Measurements from ENCODE around the gene DGCR2.
"Not testable (repeated sequence)": the region's sequence is repeated elsewhere in the genome, so short reads cannot be mapped to it uniquely, and the experiment has no call there.

Gene DGCR2

DNA sequence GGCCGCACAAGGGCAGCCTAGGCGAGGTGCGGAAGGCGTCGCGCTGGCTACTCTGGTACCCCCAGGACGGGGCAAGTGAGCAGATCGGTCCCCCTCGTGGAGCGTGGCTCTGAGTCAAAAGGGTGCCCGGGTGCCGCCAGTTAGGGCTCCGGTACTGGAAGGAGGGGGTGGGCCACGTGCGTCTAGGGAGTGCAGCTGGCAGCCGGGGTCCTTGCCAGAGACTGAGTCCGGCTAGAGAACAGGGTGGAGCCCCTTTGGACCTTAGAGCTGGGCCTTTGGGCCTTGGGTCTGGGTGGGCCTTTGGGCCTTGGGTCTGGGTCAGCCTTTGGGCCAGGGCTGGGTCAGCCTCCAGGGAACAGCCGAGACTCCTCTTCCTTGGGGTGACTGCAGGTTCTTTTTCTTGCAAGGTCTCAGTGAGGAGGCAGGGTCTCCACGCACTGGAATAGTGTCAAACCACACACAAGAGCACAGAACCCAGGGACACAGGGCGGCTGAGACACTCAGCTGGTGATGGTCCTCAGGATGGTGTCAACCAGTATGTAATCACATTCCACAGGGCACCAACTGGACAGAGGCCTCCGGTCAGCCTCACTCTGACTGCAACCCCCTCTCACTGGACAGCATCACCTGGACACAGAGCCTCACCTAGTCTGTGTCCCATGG, 91.9 kb downstream of the DGCR2 start:
- peaks cover 22% of the 10 kb centered on the region for H3K27me3 Mint-ChIP-seq (ENCODE audit: low read depth)
- H3K27ac Mint-ChIP-seq; H3K4me3 Mint-ChIP-seq; H3K4me1 Mint-ChIP-seq (ENCODE audit: low read depth); H3K36me3 Mint-ChIP-seq (ENCODE audit: low read depth); H3K9me3 Mint-ChIP-seq: not testable (repeated sequence)

- not testable (repeated sequence) for H3K27ac Mint-ChIP-seq; H3K4me1 Mint-ChIP-seq (ENCODE audit: low read depth); H3K36me3 Mint-ChIP-seq (ENCODE audit: low read depth); H3K4me3 Mint-ChIP-seq; H3K9me3 Mint-ChIP-seq
- peaks cover 22% of the 10 kb centered on the region for H3K27me3 Mint-ChIP-seq (ENCODE audit: low read depth)
These were observed 92.8 kb downstream of the DGCR2 start for GRCh38 chr22:19029113-19030103.

DNA sequence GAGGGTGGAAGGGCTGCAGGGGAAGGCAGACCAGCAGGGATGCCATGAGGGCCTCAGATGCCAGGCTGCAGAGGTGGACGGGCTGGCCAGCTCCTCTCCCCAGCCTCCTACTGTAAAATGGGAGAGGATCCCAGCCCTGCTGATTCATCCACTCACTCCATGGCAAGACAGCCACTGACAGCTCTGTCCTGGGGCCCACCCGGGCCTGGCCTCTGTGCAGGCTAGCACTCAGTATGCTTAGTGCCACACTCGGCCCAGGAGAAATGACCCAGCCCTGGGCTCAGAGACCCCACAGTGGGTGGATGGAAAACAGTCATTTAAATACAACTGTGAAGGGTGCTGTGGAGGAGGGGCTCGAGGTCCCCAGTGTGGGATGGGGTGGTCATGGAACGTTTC, 94.2 kb downstream of the DGCR2 start:
- peaks cover 22% of the 10 kb centered on the region for H3K27me3 Mint-ChIP-seq (ENCODE audit: low read depth)
- H3K9me3 Mint-ChIP-seq; H3K4me1 Mint-ChIP-seq (ENCODE audit: low read depth); H3K36me3 Mint-ChIP-seq (ENCODE audit: low read depth); H3K27ac Mint-ChIP-seq; H3K4me3 Mint-ChIP-seq: not testable (repeated sequence)

GRCh38 chr22:19027371-19028059, 94.7 kb downstream of the DGCR2 start:
- H3K27ac Mint-ChIP-seq; H3K4me1 Mint-ChIP-seq (ENCODE audit: low read depth); H3K36me3 Mint-ChIP-seq (ENCODE audit: low read depth); H3K4me3 Mint-ChIP-seq; H3K9me3 Mint-ChIP-seq: not testable (repeated sequence)
- peaks cover 22% of the 10 kb centered on the region for H3K27me3 Mint-ChIP-seq (ENCODE audit: low read depth)

GRCh38 chr22:19026080-19026479, 96.1 kb downstream of the DGCR2 start:
- not testable (repeated sequence) for H3K36me3 Mint-ChIP-seq (ENCODE audit: low read depth); H3K27ac Mint-ChIP-seq; H3K4me3 Mint-ChIP-seq; H3K4me1 Mint-ChIP-seq (ENCODE audit: low read depth); H3K9me3 Mint-ChIP-seq
- H3K27me3 Mint-ChIP-seq (ENCODE audit: low read depth) = peaks cover 22% of the 10 kb centered on the region

DNA sequence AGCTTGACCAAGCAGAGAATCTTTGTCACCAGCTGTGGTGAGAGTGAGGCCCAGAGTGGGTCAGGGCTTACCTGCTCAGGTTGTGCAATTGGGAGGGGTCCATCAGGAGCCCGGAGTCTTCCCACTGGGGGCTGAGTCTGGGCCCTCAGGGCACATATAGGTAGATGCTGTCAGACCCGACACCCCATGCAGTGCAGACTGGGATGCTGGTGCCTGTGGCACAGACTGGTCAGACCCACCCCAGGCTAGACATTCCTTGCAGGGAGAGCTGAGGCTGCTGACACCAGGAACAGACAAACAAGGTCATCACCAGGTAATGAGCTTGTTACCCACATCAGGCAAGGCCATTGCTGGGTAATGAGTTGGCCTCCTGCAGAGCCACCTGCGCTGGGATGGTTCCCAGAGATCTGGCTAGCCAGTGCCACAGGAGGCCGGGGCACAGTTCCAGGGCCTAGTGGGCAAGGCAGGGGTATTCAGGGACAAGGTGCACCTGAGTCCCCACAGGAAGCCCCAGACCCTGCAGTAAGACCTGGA, 97.2 kb downstream of the DGCR2 start:
- not testable (repeated sequence) for H3K4me3 Mint-ChIP-seq; H3K27ac Mint-ChIP-seq; H3K4me1 Mint-ChIP-seq (ENCODE audit: low read depth); H3K9me3 Mint-ChIP-seq; H3K36me3 Mint-ChIP-seq (ENCODE audit: low read depth)
- H3K27me3 Mint-ChIP-seq (ENCODE audit: low read depth) = peaks cover 15% of the 10 kb centered on the region

GRCh38 chr22:19023931-19024330, 98.3 kb downstream of the DGCR2 start:
- not testable (repeated sequence) for H3K4me1 Mint-ChIP-seq (ENCODE audit: low read depth); H3K27ac Mint-ChIP-seq; H3K4me3 Mint-ChIP-seq; H3K9me3 Mint-ChIP-seq; H3K36me3 Mint-ChIP-seq (ENCODE audit: low read depth)
- H3K27me3 Mint-ChIP-seq (ENCODE audit: low read depth) = peaks cover 13% of the 10 kb centered on the region

DNA sequence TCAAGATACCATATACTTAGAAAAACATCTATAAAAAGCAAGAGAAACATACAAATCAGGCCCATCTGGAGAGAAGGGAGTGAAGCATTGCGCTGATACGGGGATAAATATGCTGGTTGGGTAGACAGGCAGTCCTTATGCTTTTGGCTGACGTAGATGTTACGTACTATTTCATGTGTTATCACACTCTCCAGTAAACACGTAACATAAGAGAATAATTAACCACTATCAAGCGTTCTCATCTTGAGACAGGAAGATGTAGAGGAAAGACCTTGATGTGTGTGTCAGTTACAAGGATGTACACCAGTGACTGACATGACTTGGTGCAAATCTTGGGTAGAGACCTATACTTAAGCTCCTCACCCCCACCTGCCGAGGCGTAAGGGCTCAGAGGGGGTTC, 99.5 kb downstream of the DGCR2 start:
- H3K4me3 Mint-ChIP-seq = no peak overlapping the region
- H3K4me1 Mint-ChIP-seq (ENCODE audit: low read depth) = peaks cover 2% of the 10 kb centered on the region
- H3K9me3 Mint-ChIP-seq = no peaks in the 10 kb centered on the region
- H3K27me3 Mint-ChIP-seq (ENCODE audit: low read depth) = peaks cover 5% of the 10 kb centered on the region
- H3K27ac Mint-ChIP-seq = no peak overlapping the region
- no peaks in the 10 kb centered on the region for H3K36me3 Mint-ChIP-seq (ENCODE audit: low read depth)

DNA sequence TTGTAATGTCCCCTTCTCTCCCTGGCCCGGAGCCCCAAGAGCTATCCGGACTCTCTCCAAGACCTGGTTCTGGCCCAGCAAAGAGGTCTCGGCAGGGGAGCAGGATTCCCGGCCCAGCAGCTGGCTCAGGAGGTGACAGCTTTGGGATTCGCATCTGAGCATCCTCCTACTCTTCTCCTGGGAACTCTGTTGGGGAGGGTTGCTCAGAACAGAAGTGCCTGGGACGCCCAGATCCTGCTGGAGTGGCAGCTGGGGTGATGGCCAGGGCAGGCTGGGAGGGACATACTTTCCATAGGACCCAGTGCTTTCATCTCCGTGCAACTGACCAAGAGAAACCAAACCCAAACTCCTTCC, 102.6 kb downstream of the DGCR2 start:
- H3K9me3 Mint-ChIP-seq = no peaks in the 10 kb centered on the region
- no peak overlapping the region for H3K27ac Mint-ChIP-seq
- H3K27me3 Mint-ChIP-seq (ENCODE audit: low read depth) = no peaks in the 10 kb centered on the region
- H3K4me3 Mint-ChIP-seq = no peak overlapping the region
- H3K4me1 Mint-ChIP-seq (ENCODE audit: low read depth) = peaks cover 2% of the 10 kb centered on the region
- H3K36me3 Mint-ChIP-seq (ENCODE audit: low read depth) = no peaks in the 10 kb centered on the region

- no peak overlapping the region for H3K27ac Mint-ChIP-seq
- no peaks in the 10 kb centered on the region for H3K36me3 Mint-ChIP-seq (ENCODE audit: low read depth)
- H3K4me3 Mint-ChIP-seq = no peak overlapping the region
- H3K9me3 Mint-ChIP-seq = no peaks in the 10 kb centered on the region
- no peaks in the 10 kb centered on the region for H3K27me3 Mint-ChIP-seq (ENCODE audit: low read depth)
- peaks cover 2% of the 10 kb centered on the region for H3K4me1 Mint-ChIP-seq (ENCODE audit: low read depth)
These were observed 103.1 kb downstream of the DGCR2 start for GRCh38 chr22:19019029-19019678.

DNA sequence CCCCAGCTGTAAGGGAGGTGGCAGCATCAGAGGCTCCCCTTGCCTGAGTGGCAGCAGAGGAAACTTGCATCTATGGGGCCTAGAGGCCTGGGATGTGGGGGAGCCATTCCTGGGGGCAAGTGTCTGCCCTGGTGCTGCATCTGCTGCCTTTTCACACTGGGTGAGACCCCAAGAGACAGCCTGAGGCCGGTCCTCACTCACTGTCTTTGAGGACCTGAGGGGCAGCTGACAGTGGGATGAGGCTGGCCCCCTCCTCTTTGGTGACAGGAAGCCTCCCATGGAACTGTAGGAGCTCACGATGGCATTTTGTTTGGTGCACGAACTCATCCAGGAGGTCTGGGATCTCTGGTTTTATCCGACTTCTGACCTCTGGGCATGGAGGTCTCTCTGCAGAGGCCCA, 104.0 kb downstream of the DGCR2 start:
- Mint-ChIP-seq H3K4me3 (no peak overlapping the region), H3K36me3 (ENCODE audit: low read depth) (no peaks in the 10 kb centered on the region), H3K4me1 (ENCODE audit: low read depth) (peaks cover 2% of the 10 kb centered on the region), H3K27ac (no peak overlapping the region), H3K9me3 (no peaks in the 10 kb centered on the region), H3K27me3 (ENCODE audit: low read depth) (no peaks in the 10 kb centered on the region)

DNA sequence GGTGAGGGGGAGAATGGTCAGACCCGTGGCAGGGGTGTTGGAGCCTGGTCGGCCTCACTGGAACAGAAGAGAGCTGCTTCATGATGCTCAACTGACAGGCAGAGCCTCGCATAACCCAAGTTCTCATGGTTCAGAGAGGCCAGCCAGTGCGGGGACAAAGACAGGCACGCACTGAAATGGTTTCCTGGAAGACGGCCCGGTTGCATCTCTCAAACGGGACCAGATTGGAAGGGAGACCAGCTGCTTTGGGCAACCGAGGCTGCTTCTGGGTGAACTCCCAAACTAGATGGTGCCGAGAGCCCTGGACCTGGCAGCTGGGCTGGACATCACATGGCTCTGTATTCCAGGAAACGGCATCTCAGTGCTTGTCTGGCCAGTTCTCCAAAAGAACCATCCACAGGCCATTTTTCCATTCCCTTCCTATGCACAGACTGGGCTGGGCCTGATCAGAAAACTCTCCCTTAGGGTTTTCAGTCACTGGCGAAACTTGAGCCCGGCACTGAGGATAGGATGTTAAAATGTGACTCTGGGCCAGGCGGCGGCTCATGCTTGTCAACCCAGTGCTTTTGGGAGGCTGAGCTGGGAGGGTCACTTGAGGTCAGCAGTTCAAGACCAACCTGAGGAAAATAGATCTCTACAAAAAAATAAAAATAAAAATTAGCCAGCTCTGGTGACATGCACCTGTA, 106.0 kb downstream of the DGCR2 start:
- Mint-ChIP-seq H3K36me3 (ENCODE audit: low read depth) (no peaks in the 10 kb centered on the region), H3K9me3 (no peaks in the 10 kb centered on the region), H3K4me3 (no peak overlapping the region), H3K27me3 (ENCODE audit: low read depth) (peaks cover 10% of the 10 kb centered on the region), H3K27ac (no peak overlapping the region), H3K4me1 (ENCODE audit: low read depth) (no peaks in the 10 kb centered on the region)

DNA sequence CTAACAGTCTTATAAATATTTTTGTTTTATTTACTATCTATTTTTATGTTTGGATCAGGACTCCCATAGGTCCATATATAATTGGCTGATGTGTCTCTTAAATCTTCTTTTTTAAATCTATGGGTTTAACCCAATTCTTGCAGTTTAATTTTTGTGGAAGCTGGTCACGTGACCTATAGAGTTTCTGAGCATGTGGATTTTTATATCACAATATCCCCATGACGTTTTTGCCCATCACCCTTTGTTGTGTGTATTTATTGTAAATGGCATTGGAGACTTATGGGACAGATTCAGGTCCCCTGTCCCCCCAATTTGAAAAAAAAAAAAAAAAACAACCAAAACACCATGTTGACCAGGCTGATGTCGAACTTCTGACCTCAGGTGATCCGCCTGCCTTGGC, 107.3 kb downstream of the DGCR2 start:
- H3K27me3 Mint-ChIP-seq (ENCODE audit: low read depth) = peaks cover 13% of the 10 kb centered on the region
- no peaks in the 10 kb centered on the region for H3K9me3 Mint-ChIP-seq
- H3K36me3 Mint-ChIP-seq (ENCODE audit: low read depth) = no peaks in the 10 kb centered on the region
- no peaks in the 10 kb centered on the region for H3K4me1 Mint-ChIP-seq (ENCODE audit: low read depth)
- no peak overlapping the region for H3K4me3 Mint-ChIP-seq
- no peak overlapping the region for H3K27ac Mint-ChIP-seq
